OCI-LY7 (cell line): ENCODE measurements around the gene THSD7A.

Experiments
- EZH2phosphoT487 ChIP-seq: fragments of 200-600 bp; sonication (generic); IDR thresholded peaks from 2 replicates; pipeline ENCODE4 v1.6.1; 2018; ENCODE audit warnings: low read depth, borderline replicate concordance, mild to moderate bottlenecking, mixed run types, antibody characterized with exemption, low read length, moderate library complexity, mixed read lengths
- TF ChIP-seq, protein P1 (sequence below): fragments of 200-600 bp; sonication (generic); conservative IDR thresholded peaks from 2 replicates; pipeline ENCODE4 v1.5.1; 2014; ENCODE audit warnings: mild to moderate bottlenecking, antibody characterized with exemption, low read length, moderate library complexity, mixed read lengths

GRCh38 chr7:11668727-11669126 lies 163.3 kb downstream of the THSD7A start:
- TF ChIP-seq, protein P1, sequence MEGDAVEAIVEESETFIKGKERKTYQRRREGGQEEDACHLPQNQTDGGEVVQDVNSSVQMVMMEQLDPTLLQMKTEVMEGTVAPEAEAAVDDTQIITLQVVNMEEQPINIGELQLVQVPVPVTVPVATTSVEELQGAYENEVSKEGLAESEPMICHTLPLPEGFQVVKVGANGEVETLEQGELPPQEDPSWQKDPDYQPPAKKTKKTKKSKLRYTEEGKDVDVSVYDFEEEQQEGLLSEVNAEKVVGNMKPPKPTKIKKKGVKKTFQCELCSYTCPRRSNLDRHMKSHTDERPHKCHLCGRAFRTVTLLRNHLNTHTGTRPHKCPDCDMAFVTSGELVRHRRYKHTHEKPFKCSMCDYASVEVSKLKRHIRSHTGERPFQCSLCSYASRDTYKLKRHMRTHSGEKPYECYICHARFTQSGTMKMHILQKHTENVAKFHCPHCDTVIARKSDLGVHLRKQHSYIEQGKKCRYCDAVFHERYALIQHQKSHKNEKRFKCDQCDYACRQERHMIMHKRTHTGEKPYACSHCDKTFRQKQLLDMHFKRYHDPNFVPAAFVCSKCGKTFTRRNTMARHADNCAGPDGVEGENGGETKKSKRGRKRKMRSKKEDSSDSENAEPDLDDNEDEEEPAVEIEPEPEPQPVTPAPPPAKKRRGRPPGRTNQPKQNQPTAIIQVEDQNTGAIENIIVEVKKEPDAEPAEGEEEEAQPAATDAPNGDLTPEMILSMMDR, result no peak
- no peak for TF ChIP-seq EZH2phosphoT487
